HG03045 (cell line): ENCODE measurements around the gene MYH15.

Experiments
- ATAC-seq: cut with Tn5 transposase; IDR thresholded peaks from one replicate; pipeline ENCODE4 v1.9.1; 2021; ENCODE audit warnings: mild to moderate bottlenecking, moderate library complexity; ENCODE audit not compliant: unreplicated experiment

The MYH15 gene

GRCh38 chr3:108473711-108474110, 36.7 kb downstream of the MYH15 start:
- no peak for ATAC-seq

DNA sequence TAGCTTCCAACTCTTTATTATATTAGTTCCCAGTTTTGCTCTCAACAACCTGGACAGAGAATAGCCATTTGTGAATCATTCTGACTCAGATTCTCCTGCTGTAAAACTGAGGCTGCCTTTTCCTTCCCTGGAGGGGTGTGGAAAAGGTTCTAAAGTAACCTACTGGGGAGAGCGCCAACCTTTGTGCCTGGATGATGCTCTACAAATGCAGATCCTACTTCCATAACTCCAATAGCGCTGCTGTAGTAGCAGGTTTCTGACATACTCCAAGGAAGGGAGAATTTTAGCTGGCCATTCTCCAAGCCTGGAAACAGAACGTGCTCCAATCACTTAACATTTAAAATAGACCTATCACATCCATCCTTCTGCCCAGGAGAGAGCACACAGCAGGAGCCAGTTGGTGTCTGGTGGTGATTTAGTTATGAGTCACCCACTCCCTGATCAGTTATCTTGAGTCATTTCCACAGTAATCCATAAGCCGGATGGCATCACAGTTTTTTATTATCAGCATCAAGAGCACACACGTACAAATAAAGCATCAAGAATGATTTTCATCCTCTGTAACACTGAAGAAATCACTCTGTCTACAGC, 38.3 kb downstream of the MYH15 start:
- ATAC-seq, result no peak

DNA sequence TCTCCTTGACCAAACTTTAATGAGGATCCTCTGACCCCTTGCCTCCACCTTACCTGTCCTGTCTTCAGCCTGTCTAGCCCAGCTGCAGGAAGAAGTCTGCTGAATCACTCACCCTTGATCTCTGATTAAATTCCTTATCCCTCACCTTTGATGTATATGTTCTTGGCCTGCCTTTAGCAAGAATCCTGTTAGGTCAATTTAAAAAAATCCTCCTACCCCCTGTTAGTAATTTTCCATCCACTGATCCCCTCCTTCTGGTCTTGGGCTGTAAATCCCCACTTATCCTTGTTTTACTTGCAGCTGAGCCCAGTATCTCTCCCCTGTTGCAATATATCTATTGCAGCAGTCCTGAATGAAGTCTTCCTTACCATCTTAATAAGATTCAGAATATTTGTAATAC, 39.0 kb downstream of the MYH15 start:
- ATAC-seq, result no peak

GRCh38 chr3:108469126-108469525, 41.3 kb downstream of the MYH15 start:
- ATAC-seq, result no peak

DNA sequence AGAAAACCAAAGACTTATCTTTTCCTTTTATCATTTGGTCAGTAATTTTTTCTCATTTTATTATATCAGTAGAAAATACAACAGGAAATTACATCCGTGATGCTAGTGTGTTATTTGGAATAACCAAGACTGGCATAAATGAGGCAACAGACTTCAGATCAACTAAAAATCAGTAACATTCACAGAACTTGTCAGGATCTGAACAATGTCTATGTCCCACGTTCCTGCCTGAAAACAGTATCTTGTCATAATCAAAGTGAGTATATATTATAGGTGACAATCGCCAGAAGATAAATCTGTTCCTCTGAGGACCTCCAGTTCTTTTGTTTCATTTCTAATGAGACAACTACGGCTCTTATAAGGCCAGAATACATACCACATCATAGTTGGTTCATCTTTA, 41.8 kb downstream of the MYH15 start:
- ATAC-seq, result no peak

GRCh38 chr3:108462899-108463298, 47.5 kb downstream of the MYH15 start:
- no peak for ATAC-seq

- ATAC-seq, result no peak
These were observed 48.7 kb downstream of the MYH15 start for GRCh38 chr3:108461661-108462111.

- ATAC-seq, result no peak
These were observed 51.2 kb downstream of the MYH15 start for GRCh38 chr3:108459225-108459624.

GRCh38 chr3:108455212-108455705, 55.1 kb downstream of the MYH15 start:
- ATAC-seq, result no peak

- ATAC-seq, result no peak
These were observed 56.8 kb downstream of the MYH15 start for GRCh38 chr3:108453565-108453964.

- ATAC-seq, result no peak
These were observed 60.0 kb downstream of the MYH15 start for GRCh38 chr3:108450444-108450843.

DNA sequence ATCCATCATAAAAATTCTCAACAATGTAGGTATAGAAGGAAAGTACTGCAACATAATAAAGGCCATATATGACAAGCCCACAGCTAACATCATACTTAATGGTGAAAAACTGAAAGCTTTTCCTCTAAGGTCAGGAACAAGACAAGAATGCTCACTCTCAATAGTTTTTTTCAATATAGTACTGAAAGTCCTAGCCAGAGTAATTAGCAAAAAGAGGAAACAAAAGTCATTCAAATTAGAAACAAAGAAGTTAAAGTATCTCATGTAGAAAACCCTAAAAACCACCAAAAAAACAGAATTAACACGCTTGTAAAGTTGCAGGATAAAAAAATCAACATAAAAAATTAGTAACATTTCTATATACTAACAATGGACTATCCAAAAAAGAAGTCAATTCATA, 61.8 kb downstream of the MYH15 start:
- ATAC-seq, result no peak

- no peak for ATAC-seq
These were observed 63.1 kb downstream of the MYH15 start for GRCh38 chr3:108447096-108447847.

DNA sequence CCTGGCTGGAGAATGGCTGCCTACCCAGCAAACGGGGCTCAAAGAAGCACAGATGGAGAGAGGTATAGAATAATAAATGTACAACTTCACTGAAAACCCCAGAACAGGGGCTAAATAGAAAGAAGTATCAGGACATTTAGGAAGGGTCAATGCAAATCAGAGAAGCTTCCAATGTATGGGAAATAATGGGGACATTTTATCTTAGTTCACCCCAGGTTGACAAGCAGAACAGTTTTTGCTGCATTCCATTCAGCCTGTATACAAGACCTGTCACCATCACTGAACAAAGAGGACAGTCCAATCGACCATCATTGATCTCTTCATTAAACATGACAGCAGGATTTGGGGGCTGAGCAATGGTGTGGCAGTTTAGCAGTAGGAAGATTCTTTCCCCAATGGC, 68.1 kb downstream of the MYH15 start:
- ATAC-seq, result no peak

DNA sequence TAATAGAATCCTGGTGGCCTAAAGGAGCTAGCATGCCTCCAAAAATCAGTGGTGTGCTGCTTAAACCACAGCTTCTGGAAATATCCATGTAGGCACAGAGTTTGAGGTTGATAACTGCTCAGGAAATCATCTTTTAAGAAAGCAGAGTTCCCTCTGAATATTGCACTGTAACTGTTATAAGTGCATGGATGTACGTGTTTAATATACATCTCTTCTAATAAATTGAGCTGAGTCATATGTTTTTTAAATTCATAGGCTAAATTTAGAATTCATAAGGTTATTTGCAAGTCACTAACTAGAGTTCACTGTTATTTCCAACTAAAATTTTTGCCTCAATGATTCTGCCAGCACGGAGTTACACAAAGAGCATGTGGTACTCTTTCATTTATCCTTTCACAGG, 68.9 kb downstream of the MYH15 start:
- no peak for ATAC-seq

DNA sequence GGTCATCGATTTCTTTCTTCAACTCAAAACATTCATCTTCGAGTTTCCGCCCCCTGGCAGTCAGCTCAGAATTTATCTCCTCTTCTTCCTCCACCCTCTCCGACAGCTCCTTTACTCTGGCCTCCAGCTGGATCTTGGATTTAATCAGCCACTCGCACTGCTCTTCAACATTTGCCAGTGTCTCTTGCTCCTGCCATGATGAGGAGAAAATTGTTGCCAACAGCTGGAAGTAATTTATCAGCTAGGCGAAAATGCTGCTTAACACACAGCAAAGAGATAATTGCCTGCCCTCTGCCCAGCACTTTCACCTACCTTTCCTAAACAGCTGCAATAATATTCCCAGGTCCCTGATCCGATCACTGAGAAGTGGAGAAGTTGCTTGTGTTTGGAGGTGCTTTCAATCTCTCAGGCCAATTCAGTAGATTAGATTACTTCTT, 69.3 kb downstream of the MYH15 start:
- no peak for ATAC-seq

- no peak for ATAC-seq
These were observed 71.9 kb downstream of the MYH15 start for GRCh38 chr3:108438542-108438941.

GRCh38 chr3:108437439-108437838, 73.0 kb downstream of the MYH15 start:
- ATAC-seq, result no peak

DNA sequence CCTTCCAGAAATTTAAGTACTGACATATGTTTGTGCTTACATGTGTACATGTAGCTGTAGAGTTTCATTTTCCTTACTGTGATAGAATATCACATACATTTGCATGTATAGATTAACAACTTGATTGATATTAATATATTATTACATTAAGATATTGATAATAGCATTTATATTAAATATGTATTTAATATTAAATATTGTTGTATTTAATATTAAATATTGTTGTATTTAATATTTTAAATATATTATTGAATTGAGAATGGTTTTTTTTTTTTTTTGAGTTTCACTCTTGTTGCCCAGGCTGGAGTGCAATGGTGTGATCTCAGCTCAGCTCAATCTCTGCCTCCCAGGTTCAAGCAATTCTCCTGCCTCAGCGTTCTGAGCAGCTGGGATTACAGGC, 76.5 kb downstream of the MYH15 start:
- no peak for ATAC-seq

- no peak for ATAC-seq
These were observed 78.0 kb downstream of the MYH15 start for GRCh38 chr3:108432431-108432830.

- ATAC-seq, result no peak
These were observed 79.9 kb downstream of the MYH15 start for GRCh38 chr3:108430540-108430939.

DNA sequence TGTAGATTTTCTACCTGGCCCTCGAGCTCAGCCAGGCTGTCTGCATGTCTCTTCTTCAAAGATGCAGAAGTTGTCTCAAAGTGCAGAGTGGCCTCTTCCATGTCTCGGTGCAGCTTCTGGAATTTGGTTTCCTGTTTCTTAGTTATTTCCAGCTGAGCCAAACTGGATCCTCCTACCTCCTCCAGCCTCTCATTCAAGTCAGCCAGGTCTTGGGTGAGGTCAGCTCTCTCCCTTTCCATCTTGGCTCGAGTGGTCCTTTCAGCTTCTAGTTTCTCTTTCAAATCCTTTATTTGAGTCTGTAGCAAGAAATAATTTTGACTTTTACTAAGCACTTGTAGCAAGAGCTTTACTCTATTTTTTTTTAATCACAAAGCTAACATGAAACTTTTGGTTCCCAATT, 81.8 kb downstream of the MYH15 start:
- ATAC-seq, result no peak
